GM18867 (cell line): ENCODE data around the gene ARHGEF1.

Experiments used
- ATAC-seq: cut with Tn5 transposase; IDR thresholded peaks from one replicate; pipeline ENCODE4 v1.9.1; 2021; ENCODE audit warnings: mild to moderate bottlenecking, moderate library complexity; ENCODE audit not compliant: unreplicated experiment

Gene ARHGEF1

DNA sequence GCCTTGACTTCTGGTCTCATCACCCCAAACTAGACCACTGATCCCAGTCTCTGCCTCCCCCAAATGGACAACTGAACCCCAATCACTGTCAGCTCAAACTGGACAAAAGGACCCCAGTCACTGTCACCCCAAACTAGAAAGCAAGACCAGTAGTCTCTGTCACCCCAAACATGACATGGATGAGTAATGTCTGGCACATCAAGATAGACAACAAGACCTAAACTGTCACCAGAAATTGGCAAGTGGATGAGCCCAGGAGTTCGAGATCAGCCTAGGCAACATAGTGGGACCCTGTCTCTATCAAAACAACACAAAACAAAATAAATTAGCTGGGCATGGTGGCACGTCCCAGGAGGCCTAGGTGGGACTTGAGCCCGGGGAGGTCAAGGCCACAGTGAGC, 64.1 kb downstream of the ARHGEF1 start:
- no peak for ATAC-seq

GRCh38 chr19:41951686-41952172, 68.7 kb downstream of the ARHGEF1 start:
- ATAC-seq: no peak

GRCh38 chr19:41955521-41955920, 72.5 kb downstream of the ARHGEF1 start:
- ATAC-seq: no peak

GRCh38 chr19:41956621-41957020, 73.6 kb downstream of the ARHGEF1 start:
- no peak for ATAC-seq
